A673 (cell line): ENCODE measurements around the gene TM4SF5. TPM values are rescaled to one million over a fixed set of nuclear protein-coding genes. Genes with fewer than 3 reads are reported as not detected.

Experiments
- BruUV-seq: library from RNA; stranded (reverse); fragments of 400-500 nt; replicated peaks from 2 replicates; lab custom pipeline; 2021; lab: Mats Ljungman, UMichigan
- CTCF ChIA-PET: fragments of 300-600 bp; sonication (Branson Sonifier 250); formaldehyde crosslinking; loops from one replicate; lab custom pipeline; 2022; ENCODE audit warnings: antibody characterized with exemption; lab: Charles Lee
- POLR2A ChIA-PET: fragments of 300-600 bp; sonication (Branson Sonifier 250); formaldehyde crosslinking; loops from one replicate; lab custom pipeline; 2022; ENCODE audit warnings: antibody characterized with exemption; ENCODE audit not compliant: low non-redundant PET; lab: Charles Lee
- DNase-seq: peaks from one replicate; pipeline ENCODE4 v3.0.0-alpha.2; 2015; ENCODE audit warnings: low spot score
- H3K27ac ChIP-seq: fragments of 200-600 bp; sonication (generic); 2 replicates; pipeline ENCODE4 v1.5.1; 2016; ENCODE audit warnings: mixed run types, low read depth, mild to moderate bottlenecking, mixed read lengths, antibody characterized with exemption, low read length; ENCODE audit not compliant: poor library complexity, severe bottlenecking
- H3K27me3 ChIP-seq: fragments of 200-600 bp; sonication (generic); replicated peaks from 2 replicates; pipeline ENCODE4 v1.6.1; 2017; ENCODE audit warnings: mixed run types, low read depth, mild to moderate bottlenecking, mixed read lengths, antibody characterized with exemption, low read length; ENCODE audit not compliant: insufficient read depth, poor library complexity
- H3K36me3 ChIP-seq: fragments of 200-600 bp; sonication (generic); 2 replicates; pipeline ENCODE4 v1.6.1; 2016; ENCODE audit warnings: mixed run types, mild to moderate bottlenecking, mixed read lengths, antibody characterized with exemption, low read length; ENCODE audit not compliant: insufficient read depth, poor library complexity, severe bottlenecking
- H3K4me1 ChIP-seq: fragments of 200-600 bp; sonication (generic); 2 replicates; pipeline ENCODE4 v1.6.1; 2017; ENCODE audit warnings: mixed run types, mild to moderate bottlenecking, mixed read lengths, antibody characterized with exemption, low read length; ENCODE audit not compliant: insufficient read depth, poor library complexity, severe bottlenecking
- H3K4me3 ChIP-seq: fragments of 200-600 bp; sonication (generic); 2 replicates; pipeline ENCODE4 v1.5.1; 2016; ENCODE audit warnings: low read depth, mixed run types, mild to moderate bottlenecking, mixed read lengths, low read length; ENCODE audit not compliant: poor library complexity, severe bottlenecking
- H3K9me3 ChIP-seq: fragments of 200-600 bp; sonication (generic); 2 replicates; pipeline ENCODE4 v1.6.1; 2016; ENCODE audit warnings: mixed run types, low read depth, mild to moderate bottlenecking, mixed read lengths, antibody characterized with exemption, low read length; ENCODE audit not compliant: poor library complexity, severe bottlenecking
- EZH2 ChIP-seq: fragments of 200-600 bp; sonication (generic); IDR thresholded peaks from 2 replicates; pipeline ENCODE4 v1.6.1; 2017; ENCODE audit warnings: borderline replicate concordance, low read depth, mild to moderate bottlenecking, mixed read lengths, antibody characterized with exemption, low read length; ENCODE audit not compliant: poor library complexity, severe bottlenecking
- intact Hi-C: fragments of 100-400 bp; cut with micrococcal nuclease; formaldehyde crosslinking; loops from one replicate; pipeline ENCODE4 v1.10.0; 2022; ENCODE audit not compliant: unreplicated experiment
- total RNA-seq: library from RNA; stranded (reverse); gene quantifications from 2 replicates; pipeline ENCODE4 v1.2.3, GENCODE V29; 2021
- TF ChIP-seq, protein P1 (sequence below): fragments of 300-800, 200-600 bp; sonication (generic); conservative IDR thresholded peaks from 2 replicates; pipeline ENCODE4 v1.5.1; 2017; ENCODE audit warnings: low read depth, mild to moderate bottlenecking, antibody characterized with exemption, low read length, moderate library complexity, mixed read lengths

Gene TM4SF5
- total RNA-seq, 1 experiment from 2014 or later = not detected

DNA sequence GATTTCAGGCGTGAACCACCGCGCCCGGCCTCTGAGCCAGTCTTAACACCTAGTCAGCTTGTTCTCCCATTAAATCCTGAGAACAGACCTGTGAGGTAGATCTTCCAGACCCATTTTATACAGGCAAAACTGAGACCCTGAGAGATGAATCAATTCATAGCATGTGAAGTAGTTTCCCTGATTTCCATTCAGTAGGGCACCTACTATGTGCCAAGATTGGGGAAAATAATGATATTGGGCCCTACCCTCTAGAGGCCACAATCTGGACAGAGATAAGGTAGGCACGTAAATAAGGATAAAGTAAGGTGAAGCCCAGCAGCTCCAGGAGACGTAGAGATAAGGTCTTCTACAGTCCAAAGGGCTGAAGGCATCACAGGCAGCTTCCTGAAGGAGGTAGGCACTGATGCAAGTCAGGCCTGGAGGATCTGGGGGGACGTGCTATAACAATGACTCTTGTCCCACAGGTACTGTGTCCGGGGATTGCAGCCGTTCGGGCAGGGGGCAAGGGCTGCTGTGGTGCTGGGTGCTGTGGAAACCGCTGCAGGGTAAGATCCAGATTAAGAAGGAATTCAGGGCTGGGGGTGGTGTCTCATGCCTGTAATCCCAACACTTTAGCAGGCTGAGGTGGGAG, 8.8 kb downstream of the TM4SF5 start:
- TF ChIP-seq EZH2 = no peak
- DNase-seq = no peak
- Histone ChIP-seq H3K9me3 (no peaks in the 10 kb centered on the region), H3K4me3 (no peak overlapping the region), H3K27ac (no peak overlapping the region), H3K36me3 (no peaks in the 10 kb centered on the region), H3K4me1 (peaks cover 2% of the 10 kb centered on the region), H3K27me3 (no peaks in the 10 kb centered on the region)
- ChIA-PET CTCF (no interaction called here), POLR2A (no interaction called here)
- intact Hi-C loops = no loop called here
- BruUV-seq = no TSS peak

DNA sequence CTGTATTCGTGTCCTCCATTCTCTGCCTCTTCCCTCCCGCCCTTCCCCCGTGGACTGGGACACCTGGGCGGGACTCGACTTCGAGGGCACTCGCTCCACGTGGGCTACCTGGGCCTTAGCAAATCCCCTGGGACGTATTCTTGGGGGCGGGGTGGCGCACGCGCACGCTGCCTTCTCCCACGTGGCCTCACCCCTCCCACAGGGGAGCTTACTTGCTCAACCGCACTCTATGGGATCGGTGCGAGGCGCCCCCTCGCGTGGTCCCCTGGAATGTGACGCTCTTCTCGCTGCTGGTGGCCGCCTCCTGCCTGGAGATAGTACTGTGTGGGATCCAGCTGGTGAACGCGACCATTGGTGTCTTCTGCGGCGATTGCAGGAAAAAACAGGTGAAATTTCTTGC, 11.0 kb downstream of the TM4SF5 start:
- intact Hi-C loops = no loop called here
- no peaks in the 10 kb centered on the region for H3K36me3 ChIP-seq
- no peaks in the 10 kb centered on the region for H3K27me3 ChIP-seq
- TF ChIP-seq, protein P1, sequence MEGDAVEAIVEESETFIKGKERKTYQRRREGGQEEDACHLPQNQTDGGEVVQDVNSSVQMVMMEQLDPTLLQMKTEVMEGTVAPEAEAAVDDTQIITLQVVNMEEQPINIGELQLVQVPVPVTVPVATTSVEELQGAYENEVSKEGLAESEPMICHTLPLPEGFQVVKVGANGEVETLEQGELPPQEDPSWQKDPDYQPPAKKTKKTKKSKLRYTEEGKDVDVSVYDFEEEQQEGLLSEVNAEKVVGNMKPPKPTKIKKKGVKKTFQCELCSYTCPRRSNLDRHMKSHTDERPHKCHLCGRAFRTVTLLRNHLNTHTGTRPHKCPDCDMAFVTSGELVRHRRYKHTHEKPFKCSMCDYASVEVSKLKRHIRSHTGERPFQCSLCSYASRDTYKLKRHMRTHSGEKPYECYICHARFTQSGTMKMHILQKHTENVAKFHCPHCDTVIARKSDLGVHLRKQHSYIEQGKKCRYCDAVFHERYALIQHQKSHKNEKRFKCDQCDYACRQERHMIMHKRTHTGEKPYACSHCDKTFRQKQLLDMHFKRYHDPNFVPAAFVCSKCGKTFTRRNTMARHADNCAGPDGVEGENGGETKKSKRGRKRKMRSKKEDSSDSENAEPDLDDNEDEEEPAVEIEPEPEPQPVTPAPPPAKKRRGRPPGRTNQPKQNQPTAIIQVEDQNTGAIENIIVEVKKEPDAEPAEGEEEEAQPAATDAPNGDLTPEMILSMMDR = peak; percentile 34; the same call in 1 of the 2 replicates
- TF ChIP-seq EZH2 = no peak
- no TSS peak for BruUV-seq
- H3K27ac ChIP-seq = no peak overlapping the region
- peaks cover 21% of the 10 kb centered on the region for H3K4me1 ChIP-seq
- peak; percentile 23 for DNase-seq
- POLR2A ChIA-PET = no interaction called here
- H3K9me3 ChIP-seq = no peaks in the 10 kb centered on the region
- CTCF ChIA-PET = no interaction called here
- H3K4me3 ChIP-seq = no peak overlapping the region

DNA sequence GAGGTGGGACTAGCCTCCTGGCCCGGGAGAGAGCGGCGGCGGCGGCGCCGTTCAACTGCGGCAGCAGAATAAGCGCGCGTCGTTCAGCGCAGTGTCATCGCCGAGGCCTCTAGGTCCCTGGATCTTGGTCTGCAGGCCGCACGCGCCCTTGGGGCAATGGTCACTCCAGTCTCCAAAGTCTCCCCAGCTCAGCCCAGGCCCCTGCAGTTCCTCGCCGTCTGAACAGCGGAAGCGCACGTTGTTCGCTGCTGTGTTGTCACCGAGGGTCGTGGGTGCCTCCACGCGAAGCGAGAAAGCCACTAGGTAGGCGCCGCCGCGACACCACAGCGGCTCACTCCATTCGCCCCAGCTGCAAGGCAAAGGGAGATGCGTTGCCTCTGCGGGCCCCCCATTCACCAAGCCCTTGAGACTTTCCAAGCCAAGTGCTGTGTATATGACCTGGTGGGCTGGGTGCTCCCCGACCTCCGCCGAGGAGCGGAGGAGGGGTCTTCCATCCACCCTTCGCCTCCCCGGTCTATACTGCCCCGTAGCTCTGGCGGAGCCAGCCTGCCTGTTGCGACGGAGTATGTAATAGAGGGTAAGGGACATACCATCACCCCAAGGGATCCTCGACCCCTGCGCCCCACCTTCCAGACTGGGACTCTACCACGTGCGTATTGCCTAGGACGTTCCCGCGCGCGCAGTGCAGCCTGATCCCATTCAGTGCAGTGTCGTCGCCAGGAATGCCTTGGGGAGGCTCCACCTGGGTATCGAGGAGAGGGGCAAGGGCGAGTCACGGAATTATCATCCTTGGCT, 13.8 kb downstream of the TM4SF5 start:
- BruUV-seq = TSS peak; percentile 40
- Histone ChIP-seq H3K27me3 (no peaks in the 10 kb centered on the region), H3K27ac (peak overlapping the region; percentile 86), H3K9me3 (no peaks in the 10 kb centered on the region), H3K4me3 (peak overlapping the region; percentile 41), H3K4me1 (peaks cover 36% of the 10 kb centered on the region), H3K36me3 (no peaks in the 10 kb centered on the region)
- intact Hi-C loops = loop anchor here (2.0 kb wide), 1 partner anchor 103 kb away; no protein-coding TSS in a partner anchor
- CTCF ChIA-PET = no interaction called here
- POLR2A ChIA-PET = no interaction called here
- no peak for DNase-seq
- no peak for TF ChIP-seq EZH2
- TF ChIP-seq, protein P1 = no peak
